GM19328 (cell line): ENCODE data around the gene KIF3C.
"Not testable (repeated sequence)": the region's sequence is repeated elsewhere in the genome, so short reads cannot be mapped to it uniquely, and the experiment has no call there.

Source experiments
- ATAC-seq: cut with Tn5 transposase; IDR thresholded peaks from one replicate; pipeline ENCODE4 v1.9.1; 2021; ENCODE audit warnings: mild to moderate bottlenecking, moderate library complexity; ENCODE audit not compliant: unreplicated experiment

Gene KIF3C

DNA sequence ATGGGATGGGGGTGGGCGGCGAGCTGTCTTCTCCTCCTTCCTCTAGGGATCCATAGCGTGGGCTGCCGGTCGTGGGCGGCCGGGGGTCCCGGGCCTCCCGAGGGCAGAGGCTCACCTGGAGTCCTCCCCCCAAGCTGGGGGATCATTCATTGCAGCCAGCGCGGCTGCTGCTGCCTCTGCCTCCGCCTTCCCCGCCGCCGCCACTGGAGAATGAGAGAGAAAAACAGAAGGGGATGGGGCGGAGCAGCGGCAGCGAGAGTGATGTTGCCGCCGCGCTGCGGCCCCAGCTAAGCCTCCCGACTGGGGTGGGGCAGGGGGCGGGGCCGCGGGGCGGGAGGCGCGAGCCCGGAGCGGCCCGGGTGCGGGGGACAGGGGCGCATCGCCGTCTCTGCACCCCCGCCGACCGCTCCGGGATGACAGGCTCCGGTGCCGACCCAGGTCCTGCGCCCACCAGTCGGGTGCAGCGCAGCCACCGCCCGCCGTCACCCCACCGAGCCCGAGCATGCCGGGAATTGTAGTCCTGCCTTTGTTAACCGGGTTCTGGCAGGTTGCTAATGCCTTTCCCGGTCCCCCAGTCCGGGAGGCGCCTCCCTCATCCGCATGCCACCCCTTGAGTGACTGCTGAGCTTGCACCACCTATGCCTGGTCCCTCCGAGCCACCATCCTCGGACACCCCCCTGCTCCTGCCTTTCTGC lies at the start of gene KIF3C:
KIF3C (minus strand) TSS at position 225 of the 695 bp plus-strand sequence. CDS start 580 bp downstream, outside the sequence.
- ATAC-seq = peak; percentile 71

DNA sequence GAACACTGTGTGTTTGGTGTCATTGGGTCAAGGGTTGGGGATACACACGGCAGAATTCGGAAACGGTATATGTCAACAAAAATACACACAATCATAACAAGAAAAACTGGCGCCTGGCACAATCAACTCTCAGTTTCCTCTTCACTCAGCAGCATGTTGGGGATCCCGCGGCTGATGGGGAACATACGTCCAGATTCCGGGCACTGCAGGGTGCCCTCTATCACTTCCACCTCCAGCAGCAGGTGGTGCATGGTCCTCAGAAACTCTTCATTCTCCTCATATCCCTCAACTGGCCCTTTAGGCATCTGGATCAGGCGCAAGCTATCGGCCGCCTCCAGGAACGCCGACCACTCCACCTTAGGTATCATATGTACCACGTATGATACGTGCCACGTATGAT lies 45.8 kb upstream of the KIF3C start:
- ATAC-seq = not testable (repeated sequence)

DNA sequence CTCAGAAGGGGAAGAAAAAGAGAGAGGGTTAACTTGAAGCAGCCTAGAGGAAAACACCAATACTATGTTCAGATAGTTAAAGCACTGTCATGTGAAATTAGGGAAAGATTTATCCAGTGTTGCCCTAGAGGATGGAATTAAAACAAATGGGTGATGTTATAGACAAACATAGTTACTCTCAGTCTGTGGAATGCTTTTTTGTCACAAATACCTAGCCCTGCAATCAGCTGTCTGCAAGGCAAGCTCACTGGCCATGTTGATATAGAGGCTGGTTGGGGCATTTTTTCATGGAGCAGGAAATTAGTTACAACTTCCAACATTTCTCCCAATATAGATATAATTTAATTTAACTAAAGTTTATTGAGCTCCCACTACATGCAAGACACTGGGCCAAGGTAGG lies 43.2 kb upstream of the KIF3C start:
- no peak for ATAC-seq

DNA sequence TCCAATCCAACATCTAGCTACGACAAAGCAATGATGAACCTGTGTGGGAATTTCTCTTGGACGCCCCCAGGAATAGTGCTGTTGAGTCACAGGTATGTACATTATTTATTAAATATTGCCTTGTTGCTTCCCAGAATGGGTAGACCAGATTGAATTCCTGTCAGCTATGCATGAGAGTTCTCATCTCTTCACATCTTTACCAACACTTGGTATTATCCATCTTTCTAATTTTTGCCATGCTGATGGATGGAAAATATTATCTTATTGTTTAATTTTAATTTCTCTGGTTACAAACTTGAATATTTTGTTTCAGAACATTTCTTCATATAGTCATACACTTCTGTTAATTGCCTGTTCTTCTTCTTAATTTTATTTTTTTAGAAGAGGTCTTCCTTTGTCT lies 42.0 kb upstream of the KIF3C start:
- ATAC-seq = no peak

DNA sequence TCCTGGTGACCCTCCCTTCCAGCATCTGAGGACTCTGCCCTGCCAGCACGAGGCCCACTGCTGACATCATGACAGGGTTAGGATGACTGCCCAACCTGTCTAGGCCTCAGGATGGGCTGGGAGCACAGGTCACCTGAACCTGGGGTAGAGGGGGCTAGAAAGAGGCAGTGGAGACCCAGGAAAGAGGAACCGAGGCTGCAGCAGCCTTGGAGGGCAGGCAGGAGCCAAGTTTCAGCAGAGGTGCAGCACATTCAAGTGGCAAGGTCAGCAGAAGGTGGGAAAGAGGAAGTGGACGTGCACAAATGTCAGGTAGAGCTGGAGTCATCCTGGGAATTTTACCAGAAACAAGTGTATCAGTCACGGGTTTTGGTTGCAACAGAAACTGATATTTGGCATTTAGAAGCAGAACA lies 37.9 kb upstream of the KIF3C start:
- no peak for ATAC-seq

DNA sequence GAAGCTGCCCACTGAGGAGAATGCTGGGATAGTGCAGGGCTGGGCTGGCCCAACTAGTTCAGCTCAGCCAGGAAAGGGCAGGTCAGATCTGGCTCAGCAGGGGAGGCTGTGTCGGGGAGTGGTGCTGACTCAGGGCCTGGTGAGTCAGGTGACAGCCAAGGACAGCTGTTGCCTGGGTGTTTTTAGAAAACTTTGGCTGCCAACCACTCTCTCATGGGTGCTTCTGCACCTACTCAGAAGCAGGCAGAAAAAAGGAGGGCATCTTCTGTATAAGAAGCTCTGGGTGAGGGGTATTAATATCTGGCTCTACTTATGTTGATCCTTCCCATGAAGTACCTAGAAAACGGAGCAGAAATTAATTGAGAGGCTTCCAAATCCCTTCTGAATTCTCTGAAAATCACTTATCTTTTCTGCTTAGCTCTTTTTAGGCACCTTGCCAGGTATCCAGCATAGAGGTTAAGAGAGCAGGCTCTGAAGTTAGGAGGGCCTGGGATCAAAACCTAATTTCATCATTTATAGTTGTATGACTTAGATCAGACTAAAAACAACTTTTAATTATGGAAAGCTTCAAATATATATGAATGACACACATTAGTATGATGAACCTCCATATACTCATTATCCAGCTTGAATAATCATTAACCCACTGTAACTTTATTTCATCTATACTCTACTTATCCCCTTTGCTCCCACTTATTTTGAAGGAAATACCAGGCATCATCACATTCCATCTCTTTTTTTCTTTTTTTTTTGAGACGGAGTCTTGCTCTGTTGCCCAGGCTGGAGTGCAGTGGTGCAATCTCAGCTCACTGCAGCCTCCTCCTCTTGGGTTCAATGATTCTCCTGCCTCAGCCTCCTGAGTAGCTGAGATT lies 36.1 kb upstream of the KIF3C start:
- no peak for ATAC-seq

DNA sequence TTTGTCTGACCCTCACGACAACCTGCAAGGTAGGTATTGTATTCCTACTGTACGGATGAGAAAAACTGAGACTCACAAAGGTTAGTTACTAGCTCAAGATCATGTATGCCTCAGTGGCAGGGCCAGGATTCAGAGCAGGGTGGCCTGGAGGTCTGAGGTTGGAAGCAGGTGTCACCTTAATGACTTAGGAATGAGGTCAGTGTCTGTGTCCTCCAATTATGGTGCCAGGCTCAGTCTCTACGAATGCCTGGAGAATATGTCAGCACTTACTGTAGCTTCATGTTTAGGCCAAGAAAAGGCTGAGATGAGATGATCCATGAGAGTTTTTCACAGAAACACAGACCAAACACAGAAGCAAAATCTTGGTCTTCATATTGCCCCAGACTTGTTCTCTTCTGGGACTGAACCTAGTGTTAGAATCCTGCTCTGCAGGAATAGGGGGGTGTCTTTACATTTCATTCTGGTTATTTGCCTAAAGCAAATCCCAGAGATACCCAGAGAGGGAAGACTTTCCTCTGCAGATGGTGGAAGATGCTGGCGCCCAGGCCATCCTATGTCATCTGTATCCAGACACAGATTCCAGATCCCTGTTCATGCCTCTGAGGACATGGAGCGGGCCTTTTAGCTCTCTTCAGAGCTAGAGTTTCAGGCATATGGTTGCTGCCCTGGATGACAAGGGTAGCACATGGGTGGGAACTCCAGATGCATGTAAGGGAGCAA lies 35.3 kb upstream of the KIF3C start:
- no peak for ATAC-seq

DNA sequence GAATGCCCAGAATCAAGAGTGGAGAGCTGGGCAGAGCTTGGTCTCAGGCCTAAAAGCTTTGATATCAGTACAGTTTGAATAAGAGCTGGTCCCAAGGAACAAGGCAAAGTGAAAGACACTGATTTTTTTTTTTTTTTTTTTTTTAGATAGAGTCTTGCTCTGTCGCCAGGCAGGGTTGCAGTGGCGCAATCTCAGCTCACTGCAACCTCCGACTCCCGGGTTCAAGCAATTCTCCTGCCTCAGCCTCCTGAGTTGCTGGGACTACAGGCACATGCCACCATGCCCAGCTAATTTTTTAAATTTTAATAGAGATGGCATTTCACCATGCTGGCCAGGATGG lies 34.4 kb upstream of the KIF3C start:
- ATAC-seq = not testable (repeated sequence)

DNA sequence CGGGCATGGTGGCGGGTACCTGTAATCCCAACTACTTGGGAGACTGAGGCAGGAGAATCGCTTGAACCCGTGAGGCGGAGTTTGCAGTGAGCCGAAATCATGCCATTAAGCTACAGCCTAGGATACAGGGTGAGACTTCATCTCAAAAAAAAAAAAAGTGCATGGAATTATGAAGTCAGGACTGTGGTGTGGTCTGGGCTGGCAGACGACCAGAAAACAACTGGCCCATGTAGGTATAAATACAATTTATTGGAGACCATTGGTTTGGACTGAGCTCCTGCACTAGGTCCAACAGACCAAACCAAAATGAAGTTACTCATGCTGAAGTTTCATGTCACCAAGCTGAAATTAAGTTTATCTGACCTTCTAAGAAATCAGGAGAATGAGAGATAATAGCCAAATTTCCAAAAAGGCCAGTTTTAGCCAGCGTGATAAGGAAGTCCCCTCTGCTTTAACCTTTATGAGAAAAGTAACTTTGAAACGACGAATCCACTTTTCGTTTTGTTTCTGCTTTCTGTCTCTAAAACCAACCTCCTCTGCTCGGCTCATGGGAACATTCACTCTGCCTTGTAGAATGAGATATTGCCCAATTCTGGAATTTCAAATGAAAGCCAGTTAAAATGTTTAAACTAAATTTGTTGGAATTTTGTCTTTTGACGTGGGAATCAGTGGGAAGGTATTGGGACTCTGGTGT lies 33.9 kb upstream of the KIF3C start:
- no peak for ATAC-seq

DNA sequence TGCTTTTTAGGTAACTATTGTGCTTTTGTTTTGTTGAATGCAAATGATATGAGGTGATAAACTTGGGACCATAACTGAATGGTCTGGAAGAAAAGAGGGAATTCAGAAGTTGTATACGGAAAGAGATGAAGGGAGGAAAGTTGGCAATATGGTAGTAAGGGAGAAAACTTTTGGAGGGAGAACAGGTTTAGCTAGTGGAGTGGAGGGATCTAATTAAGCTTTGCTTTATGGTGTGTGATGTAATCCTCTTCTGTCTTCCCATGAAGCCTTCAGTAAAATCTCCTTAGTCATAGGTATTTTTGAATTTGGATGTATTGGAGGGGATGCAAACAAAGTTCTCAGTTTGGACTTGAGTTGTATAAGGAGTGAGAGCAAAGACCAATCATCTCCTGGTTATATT lies 31.4 kb upstream of the KIF3C start:
- no peak for ATAC-seq

DNA sequence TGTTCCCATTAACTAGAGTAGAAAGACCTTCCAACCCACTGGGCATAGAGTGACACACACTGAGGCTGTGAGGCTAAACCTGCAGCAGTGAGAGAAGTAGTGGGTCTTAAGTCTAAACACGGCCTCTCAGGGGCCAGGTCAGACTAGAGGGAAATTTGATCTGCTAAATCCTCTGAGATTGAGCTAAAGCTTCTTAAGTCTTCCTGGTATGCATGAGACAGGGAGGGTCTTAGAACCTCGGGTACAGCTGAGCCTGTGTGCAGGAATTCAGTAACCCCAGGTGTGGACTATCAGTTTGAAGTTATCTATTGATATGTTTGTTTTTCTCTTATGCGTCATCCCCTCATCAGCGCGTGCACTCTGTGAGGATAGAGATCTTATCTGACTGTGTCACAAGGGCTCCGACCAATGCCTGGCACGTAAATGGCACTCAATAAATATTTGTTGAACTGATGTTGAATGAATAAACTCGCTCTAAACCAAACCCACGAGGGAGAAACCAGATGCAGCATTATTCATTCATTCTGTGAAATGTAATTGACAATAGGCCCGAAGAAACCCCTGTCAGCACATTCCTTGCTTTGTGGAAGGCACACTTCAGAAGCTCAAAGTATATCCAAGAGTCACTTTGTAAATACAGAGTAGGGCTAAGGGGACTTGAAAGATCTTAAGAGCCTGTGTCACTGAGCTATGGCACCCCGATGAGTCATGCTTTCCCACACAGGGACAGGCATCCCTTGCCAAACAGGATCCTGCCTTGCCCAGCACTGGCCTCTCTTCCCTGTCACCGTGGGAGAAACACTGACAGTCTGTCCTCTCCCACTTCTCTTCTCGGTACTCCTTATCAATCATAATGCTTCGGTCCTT lies 29.9 kb upstream of the KIF3C start:
- no peak for ATAC-seq

DNA sequence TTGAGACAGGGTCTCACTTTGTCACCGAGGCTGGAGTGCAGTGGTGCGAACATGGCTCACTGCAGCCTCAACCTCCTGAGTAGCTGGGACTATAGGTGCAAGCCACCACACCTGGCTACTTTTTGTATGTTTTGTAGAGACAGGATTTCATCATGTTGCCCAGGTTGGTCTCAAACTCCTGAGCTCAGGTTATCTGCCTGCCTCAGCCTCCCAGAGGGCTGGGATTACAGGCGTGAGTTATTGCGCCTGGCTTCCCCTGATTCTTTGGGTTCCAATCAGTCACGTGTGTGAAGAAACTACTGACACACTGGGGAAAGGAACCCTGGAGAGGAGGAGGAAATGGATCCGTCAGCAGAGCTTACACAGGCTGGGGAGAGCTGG lies 29.3 kb upstream of the KIF3C start:
- ATAC-seq = no peak

DNA sequence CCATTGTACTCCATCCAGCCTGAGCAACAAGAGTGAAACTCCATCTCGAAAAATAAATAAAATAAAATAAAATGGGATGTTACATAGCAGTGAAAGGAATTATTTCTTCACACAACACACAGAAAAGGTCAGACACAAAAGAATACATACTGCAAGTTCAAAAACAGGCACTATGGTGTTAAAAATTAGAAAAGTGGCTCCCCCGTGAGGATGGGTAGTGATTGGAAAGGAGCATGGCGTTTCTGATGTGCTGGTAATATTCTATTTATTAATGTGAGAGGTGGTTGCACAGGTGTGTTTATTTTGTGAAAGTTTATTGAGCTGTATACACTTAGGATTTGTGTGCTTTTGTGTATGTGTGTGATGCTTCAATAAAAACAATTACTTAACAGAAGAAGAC lies 28.6 kb upstream of the KIF3C start:
- ATAC-seq = no peak

DNA sequence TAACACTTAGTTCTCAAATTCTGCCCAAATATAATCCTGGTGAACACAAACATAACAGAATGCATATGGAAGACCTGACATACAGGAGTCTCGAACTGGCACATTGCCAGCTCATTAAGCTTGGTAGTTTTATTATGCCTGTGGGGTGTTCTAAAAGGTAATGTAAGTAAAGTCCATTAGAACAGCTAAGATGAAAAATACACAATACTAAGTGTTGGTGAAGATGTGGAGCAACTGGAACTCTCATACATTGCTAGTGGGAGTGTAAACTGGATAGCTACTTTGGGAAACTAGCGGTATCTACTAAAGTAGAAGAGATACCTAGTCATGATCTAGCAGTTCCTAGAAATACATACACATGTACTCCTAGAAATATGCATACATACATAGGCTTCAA lies 27.3 kb upstream of the KIF3C start:
- ATAC-seq = no peak

DNA sequence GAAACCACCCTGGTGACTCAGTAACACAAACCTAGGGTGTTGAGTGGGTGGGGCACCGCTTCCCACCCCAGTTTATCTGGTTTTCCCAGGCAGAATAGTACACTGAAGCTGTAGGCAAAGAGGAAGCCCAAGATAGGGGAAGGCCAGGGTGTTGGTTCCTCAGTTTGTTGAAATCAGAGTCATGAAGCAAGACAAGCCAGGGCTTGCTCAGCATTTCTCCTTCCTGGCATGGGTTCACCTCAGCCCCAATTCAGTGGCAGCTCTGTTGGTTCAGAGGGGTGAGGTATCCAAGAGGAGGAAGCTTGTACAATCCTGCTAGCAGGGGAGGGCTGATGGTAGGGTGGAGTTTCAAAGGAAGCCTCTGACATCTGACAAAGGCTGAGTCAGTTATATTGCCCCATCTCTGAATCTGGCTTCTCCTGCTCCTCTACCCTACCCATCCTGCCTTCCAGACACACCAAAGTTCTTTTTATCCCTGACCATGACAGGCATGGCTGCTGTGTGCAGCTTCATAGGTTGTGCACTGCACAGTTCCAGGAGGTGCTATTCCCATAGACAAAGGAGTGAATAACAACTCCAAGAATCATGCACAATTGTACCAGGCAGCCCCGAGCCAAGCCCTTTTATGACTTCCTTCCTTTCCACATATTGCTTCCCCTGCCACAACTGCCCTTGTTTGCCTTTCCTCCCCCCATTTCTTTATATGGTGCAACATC lies 26.7 kb upstream of the KIF3C start:
- no peak for ATAC-seq

DNA sequence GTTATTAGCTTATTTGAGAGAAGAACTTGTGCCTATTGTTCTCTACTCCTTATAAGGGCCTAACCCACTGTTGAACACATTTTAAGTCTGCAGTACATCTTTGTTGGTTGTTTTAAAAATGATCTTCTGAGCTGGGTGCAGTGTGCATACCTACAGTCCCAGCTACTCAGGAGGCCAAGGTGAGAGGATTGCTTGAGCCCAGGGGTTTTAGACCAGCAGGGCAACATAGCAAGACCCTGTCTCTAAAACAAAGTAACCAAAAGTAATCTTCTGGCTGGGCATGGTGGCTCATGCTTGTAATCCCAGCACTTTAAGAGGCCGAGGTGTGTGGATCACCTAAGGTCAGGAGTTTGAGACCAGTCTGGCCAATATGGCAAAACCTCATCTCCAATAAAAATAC lies 25.8 kb upstream of the KIF3C start:
- ATAC-seq = no peak

DNA sequence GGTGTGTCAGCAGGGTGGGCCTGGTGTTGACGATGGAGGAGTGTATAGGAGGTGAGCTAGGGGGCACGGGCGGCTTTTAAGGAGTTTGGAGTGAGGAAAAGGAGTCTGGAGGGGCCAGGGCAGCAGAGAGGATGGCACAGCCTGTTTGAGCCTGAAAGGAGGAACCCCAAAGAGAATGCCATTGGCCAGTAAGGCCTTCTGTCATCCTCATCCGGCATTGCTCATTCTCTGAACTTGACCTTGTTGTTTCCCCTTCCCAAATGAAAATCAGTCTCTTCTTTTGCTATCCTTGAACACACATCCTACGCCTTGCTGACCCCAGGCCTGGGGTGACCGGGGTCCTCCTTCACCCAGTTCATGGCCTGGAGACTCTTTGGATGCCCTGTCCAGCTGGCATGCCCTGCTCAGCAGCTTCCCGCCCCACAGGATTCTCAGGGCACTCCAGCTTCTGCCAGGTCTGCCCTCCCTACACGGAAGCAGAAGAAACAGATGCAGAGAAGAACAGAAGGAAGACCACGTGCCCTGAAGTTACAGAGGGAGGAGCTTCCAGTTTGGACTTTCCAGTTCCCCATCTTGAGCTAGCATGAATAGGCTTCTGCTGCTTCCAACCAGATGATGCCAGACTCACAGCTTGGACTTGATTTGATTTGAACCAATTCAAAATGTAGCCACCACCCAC lies 20.5 kb upstream of the KIF3C start:
- ATAC-seq = no peak

DNA sequence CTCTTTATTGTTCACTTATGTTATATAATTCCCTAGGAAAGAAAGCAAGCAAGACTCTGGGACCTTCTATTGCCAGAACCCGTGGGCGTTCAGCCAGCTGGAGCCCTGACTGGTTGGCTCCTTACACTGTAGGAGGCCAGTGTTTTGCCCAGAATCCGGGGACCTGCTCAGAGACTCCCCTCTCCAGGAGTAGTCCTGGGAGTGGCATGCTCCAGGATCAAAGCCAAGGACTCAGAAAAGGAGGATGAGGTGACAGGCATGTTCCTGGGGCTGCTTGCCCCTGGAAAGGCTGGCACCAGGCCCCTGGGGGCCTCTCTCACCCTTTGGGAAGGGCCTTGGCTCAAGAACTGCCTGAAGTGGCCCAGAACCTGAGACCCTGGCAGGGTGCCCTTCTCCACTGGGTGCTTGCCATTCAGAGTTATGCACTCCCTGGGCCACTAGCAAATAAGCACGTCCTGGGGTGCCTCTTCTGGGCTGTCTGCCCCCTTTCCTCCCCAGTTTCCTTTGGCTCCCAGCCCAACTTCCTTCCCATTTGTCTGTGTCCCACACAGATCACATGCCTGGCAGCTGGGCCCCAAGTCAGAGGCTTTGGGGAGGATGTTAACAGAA lies 19.6 kb upstream of the KIF3C start:
- no peak for ATAC-seq
